Cardiac muscle cell (in vitro differentiated cells and primary cell): ENCODE data around the gene DOCK8. TPM values are rescaled to one million over a fixed set of nuclear protein-coding genes. Genes with fewer than 3 reads are reported as not detected.
"Not testable (repeated sequence)": the region's sequence is repeated elsewhere in the genome, so short reads cannot be mapped to it uniquely, and the experiment has no call there.

Experiments used
- DNase-seq, 2 donors: peaks; one replicate each; pipeline versions ENCODE4 v3.0.0 to v3.0.0-alpha.2; 2010 to 2017; ENCODE audit warnings: low read depth in 1 of 2, low spot score in 1 of 2
- H3K27ac ChIP-seq: fragments of 200-600 bp; sonication (generic); 2 replicates; pipeline ENCODE4 v1.5.1; 2016
- H3K27me3 ChIP-seq: fragments of 200-600 bp; sonication (generic); 2 replicates; pipeline ENCODE4 v1.6.0; 2016; ENCODE audit warnings: control low read depth
- H3K36me3 ChIP-seq: fragments of 200-600 bp; sonication (generic); 2 replicates; pipeline ENCODE4 v1.5.1; 2016; ENCODE audit warnings: control low read depth
- H3K4me1 ChIP-seq: fragments of 200-600 bp; sonication (generic); 2 replicates; pipeline ENCODE4 v1.8.1; 2017; ENCODE audit warnings: low read depth, mild to moderate bottlenecking, mixed run types
- H3K4me3 ChIP-seq: fragments of 200-600 bp; sonication (generic); 2 replicates; pipeline ENCODE4 v1.5.1; 2016; ENCODE audit warnings: mild to moderate bottlenecking
- H3K9me3 ChIP-seq: fragments of 200-600 bp; sonication (generic); 2 replicates; pipeline ENCODE4 v1.5.1; 2017; ENCODE audit warnings: low read depth, mild to moderate bottlenecking, control low read depth
- polyA plus RNA-seq: library from polyadenylated mRNA; unstranded; fragments of >200 nt; fragmentation: Nextera tagmentation; extraction: Ambion mirVana; gene quantifications from 2 replicates; pipeline ENCODE4 v1.2.1, GENCODE V29; 2016
- total RNA-seq: library from RNA; depleted of rRNA; stranded (reverse); fragments of >200 nt; gene quantifications from 2 replicates; pipeline ENCODE4 v1.2.3, GENCODE V29; 2016
- TF ChIP-seq, protein P1 (sequence below): IDR thresholded peaks from 2 replicates; pipeline ENCODE4 v1.5.1; 2012; ENCODE audit warnings: low read depth, mild to moderate bottlenecking, low read length

DOCK8 gene
- total and polyA plus RNA-seq, 2 experiments from 2014 or later, result 2.0 TPM; not detected in 1

DNA sequence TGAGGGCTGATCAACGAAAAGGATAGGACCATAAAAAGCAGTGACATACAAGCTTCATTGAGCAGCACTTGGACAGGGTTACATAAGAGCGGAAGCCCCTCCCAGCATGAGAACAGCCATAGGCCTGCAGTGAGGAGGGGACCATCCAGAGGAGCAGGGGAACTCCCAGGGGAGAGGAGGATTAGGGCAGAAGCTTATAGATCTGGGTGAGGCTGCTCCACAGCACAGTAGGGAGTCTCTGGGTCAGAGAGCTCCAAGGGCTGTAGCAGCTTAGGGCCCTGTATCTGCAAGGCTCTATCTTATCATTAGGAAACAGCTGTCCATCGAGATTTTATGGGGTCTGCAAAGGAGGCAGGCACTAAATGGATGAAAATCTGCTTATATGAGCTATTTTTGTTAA is 186.6 kb downstream of the DOCK8 start:
- H3K4me1 ChIP-seq, result no peaks in the 10 kb centered on the region
- no peak overlapping the region for H3K4me3 ChIP-seq
- no peak for DNase-seq
- TF ChIP-seq, protein P1, sequence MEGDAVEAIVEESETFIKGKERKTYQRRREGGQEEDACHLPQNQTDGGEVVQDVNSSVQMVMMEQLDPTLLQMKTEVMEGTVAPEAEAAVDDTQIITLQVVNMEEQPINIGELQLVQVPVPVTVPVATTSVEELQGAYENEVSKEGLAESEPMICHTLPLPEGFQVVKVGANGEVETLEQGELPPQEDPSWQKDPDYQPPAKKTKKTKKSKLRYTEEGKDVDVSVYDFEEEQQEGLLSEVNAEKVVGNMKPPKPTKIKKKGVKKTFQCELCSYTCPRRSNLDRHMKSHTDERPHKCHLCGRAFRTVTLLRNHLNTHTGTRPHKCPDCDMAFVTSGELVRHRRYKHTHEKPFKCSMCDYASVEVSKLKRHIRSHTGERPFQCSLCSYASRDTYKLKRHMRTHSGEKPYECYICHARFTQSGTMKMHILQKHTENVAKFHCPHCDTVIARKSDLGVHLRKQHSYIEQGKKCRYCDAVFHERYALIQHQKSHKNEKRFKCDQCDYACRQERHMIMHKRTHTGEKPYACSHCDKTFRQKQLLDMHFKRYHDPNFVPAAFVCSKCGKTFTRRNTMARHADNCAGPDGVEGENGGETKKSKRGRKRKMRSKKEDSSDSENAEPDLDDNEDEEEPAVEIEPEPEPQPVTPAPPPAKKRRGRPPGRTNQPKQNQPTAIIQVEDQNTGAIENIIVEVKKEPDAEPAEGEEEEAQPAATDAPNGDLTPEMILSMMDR, result no peak
- H3K9me3 ChIP-seq, result no peaks in the 10 kb centered on the region
- H3K27ac ChIP-seq, result no peak overlapping the region
- no peaks in the 10 kb centered on the region for H3K36me3 ChIP-seq
- H3K27me3 ChIP-seq, result no peaks in the 10 kb centered on the region

DNA sequence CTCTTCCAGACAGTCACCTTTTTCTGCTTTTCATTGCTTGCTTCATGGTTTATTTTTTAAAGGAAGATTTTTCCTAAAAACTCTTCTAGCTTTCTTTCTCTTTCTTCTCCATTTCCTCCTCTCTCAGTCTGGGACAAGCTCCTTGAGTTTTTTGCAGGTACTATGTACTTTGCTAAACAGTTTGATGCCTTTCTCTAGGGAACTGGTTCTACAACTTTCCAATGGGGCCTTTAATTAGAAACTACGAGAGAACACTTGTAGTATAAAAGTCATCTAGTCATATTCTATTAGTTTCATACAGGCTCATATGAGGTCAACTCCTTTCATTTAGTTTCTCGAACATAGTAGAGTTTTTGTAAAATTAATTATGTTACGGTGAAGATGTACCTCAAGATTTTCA is 189.6 kb downstream of the DOCK8 start:
- Histone ChIP-seq H3K9me3 (no peaks in the 10 kb centered on the region), H3K4me1 (no peaks in the 10 kb centered on the region), H3K27me3 (no peaks in the 10 kb centered on the region), H3K27ac (no peak overlapping the region), H3K4me3 (no peak overlapping the region), H3K36me3 (no peaks in the 10 kb centered on the region)
- TF ChIP-seq, protein P1, result no peak
- no peak for DNase-seq

DNA sequence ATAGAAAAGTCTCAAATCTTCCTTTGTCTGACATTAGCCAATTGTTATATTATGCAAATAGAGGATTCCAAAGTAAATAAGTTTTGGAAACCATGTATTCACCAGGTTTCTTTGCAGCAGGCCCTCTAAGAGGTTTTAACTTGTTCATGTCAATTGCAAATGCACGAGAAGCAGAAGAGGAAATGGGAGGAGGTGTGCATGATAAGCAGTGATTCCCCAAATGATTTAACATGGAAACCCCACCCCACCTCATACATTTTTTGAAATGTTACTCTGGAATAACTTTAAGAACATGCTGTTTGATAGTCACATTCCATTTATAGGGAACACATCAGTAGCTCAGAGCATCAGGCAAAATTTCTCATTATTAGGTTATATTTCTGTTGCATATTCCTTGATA is 190.7 kb downstream of the DOCK8 start:
- TF ChIP-seq, protein P1, result no peak
- no peak overlapping the region for H3K4me3 ChIP-seq
- no peaks in the 10 kb centered on the region for H3K27me3 ChIP-seq
- H3K36me3 ChIP-seq, result no peaks in the 10 kb centered on the region
- H3K9me3 ChIP-seq, result no peaks in the 10 kb centered on the region
- no peak for DNase-seq
- no peaks in the 10 kb centered on the region for H3K4me1 ChIP-seq
- H3K27ac ChIP-seq, result no peak overlapping the region

DNA sequence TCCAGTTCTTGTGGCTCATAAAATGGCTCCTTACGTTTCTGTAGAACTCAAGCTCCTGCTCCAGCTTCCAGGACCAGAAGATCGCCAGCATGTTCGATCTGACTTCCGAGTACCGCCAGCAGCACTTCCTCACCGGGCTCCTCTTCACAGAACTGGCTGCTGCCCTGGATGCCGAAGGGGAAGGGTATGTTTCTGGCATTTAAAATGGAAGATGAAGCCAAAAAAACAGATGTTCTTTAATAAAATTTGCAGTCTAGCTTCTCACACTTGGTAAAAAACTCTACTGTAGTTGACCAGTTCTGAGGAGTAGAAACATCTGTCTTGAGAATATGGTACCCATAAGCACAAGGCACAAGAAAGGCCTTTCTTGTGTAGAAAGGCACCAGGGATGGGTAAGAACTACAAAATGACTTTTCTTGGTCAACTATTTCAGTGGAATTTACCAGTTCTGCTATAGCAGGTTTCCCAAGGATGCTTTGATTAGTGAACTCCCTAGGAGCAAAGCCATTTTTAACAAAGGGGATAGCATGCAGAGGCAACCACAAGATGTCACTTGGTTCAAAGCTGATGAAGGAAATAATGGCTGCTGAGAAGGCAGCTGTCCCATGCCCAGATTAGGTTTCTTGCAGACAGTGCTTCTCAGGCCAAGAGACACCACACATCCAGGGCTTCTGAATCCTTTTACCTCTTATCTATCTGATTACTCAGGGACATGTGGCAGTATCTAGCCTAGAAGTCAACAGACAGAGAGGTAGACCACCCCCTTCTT is 192.4 kb downstream of the DOCK8 start:
- TF ChIP-seq, protein P1, result peak; percentile 15
- Histone ChIP-seq H3K9me3 (no peaks in the 10 kb centered on the region), H3K4me3 (no peak overlapping the region), H3K27ac (no peak overlapping the region), H3K4me1 (no peaks in the 10 kb centered on the region), H3K36me3 (no peaks in the 10 kb centered on the region), H3K27me3 (no peaks in the 10 kb centered on the region)
- DNase-seq, result peak in 1 of 2 donors; percentile 25

DNA sequence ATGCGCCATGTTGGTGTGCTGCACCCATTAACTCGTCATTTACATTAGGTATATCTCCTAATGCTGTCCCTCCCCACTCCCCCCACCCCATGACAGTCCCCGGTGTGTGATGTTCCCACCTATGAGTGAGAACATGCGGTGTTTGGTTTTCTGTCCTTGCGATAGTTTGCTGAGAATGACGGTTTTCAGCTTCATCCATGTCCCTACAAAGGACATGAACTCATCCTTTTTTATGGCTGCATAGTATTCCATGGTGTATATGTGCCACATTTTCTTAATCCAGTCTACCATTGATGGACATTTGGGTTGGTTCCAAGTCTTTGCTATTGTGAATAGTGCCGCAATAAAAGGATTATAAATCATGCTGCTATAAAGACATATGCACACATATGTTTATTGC is 195.0 kb downstream of the DOCK8 start:
- not testable (repeated sequence) for H3K4me3 ChIP-seq, H3K27me3 ChIP-seq, H3K4me1 ChIP-seq, H3K27ac ChIP-seq, DNase-seq, H3K36me3 ChIP-seq, H3K9me3 ChIP-seq

DNA sequence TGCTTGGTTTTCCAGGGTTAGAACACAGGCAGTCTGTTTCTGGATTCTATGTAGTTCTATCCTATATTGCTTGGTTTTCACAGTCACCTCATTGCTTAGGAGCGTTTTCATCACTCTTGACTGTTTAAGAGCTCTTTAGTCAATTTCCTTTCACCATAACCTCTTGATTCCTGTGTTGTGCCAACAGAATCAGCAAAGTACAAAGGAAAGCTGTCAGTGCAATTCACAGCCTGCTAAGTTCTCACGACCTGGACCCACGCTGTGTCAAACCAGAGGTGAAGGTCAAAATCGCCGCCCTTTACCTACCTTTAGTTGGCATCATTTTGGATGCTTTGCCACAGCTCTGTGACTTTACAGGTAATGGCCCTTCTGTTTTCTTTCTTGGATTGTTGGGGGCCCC is 199.9 kb downstream of the DOCK8 start:
- DNase-seq, result peak in 1 of 2 donors; percentile 67
- TF ChIP-seq, protein P1, result no peak
- no peak overlapping the region for H3K4me3 ChIP-seq
- H3K27ac ChIP-seq, result no peak overlapping the region
- no peaks in the 10 kb centered on the region for H3K9me3 ChIP-seq
- no peaks in the 10 kb centered on the region for H3K4me1 ChIP-seq
- no peaks in the 10 kb centered on the region for H3K36me3 ChIP-seq
- H3K27me3 ChIP-seq, result no peaks in the 10 kb centered on the region
